ENCODE results near the gene TP63. TPM values are rescaled to one million over a fixed set of nuclear protein-coding genes. Genes with fewer than 3 reads are reported as not detected.
A peak's percentile ranks its signal among the peaks of the same experiment; 100 is the strongest.

TP63 gene
- total and polyA plus RNA-seq, 2 donors = 7.3 to 26.3 TPM

GRCh38 chr3:189797103-189797750 is 166.0 kb downstream of the TP63 start:
- Histone ChIP-seq H3K4me1 (ENCODE audit: insufficient read depth) (peaks cover 1% of the 10 kb centered on the region), H3K4me3 (ENCODE audit: low read depth, low read length) (no peak overlapping the region), H3K27ac (ENCODE audit: low read depth) (no peak overlapping the region), H3K36me3 (ENCODE audit: insufficient read depth) (no peaks in the 10 kb centered on the region)
- 63% methylated on average over 5 of the region's 5 CpGs for WGBS
- DNase-seq (ENCODE audit: extremely low spot score) = no peak

DNA sequence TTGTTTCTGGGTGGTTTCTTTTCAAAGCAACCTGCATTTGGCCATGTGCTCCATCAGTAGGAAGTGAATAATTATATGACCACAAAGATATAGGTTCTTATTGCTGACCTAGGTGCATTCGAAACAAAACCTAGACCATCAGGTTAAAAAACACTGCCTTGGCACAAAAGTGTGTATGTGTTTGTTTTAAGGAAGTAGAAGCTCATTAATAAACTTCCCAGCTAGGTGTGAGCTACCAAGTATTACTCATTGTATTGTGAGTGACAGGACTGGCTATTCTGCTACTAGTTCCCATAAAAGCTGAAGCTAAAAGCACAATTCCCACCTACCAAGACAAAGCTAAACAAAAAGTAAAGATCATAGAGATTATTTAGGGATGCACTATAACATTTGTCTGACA is 168.2 kb downstream of the TP63 start:
- peaks cover 1% of the 10 kb centered on the region for H3K4me1 ChIP-seq (ENCODE audit: insufficient read depth)
- no peak overlapping the region for H3K4me3 ChIP-seq (ENCODE audit: low read depth, low read length)
- no peak for DNase-seq (ENCODE audit: extremely low spot score)
- H3K36me3 ChIP-seq (ENCODE audit: insufficient read depth) = no peaks in the 10 kb centered on the region
- WGBS = 71% methylated on average over 1 of the region's 1 CpG
- no peak overlapping the region for H3K27ac ChIP-seq (ENCODE audit: low read depth)

DNA sequence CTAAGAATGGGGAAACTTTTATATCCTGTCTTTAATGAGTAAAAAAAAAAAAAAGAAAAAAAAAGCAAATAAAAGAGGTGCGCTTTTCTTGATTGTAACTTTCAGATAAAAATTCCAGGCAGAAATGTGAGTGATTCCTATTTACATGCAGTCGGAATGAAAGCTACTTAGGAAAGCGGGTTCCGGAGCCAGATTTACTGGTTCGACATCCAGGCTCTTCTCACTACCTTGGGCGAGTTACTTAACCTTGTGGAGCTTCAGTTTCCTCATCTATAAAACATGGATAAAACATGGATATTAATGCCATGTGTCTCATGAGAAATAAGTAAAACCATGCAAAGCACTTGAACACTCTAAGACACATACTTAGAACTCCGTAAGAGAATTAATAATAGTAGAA is 169.2 kb downstream of the TP63 start:
- WGBS = 89% methylated on average over 7 of the region's 7 CpGs
- H3K4me1 ChIP-seq (ENCODE audit: insufficient read depth) = peaks cover 1% of the 10 kb centered on the region

DNA sequence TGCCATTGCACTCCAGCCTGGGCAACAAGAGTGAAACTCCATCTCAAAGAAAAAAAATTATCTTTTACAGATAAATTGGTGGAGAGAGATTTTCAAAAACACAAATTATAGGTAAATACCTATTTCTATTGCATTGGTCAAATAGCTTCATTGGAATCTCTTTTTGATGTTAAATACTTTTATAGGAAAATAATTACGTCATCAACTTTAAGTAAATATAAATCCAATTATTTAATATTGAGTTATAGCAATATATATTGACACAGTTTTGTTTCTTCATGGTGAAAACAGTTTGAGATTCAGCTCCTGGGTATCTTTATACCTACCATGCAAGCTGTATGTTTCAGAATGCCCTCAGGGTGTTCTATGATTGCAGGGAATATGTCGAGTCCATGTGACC is 172.1 kb downstream of the TP63 start:
- no peaks in the 10 kb centered on the region for H3K36me3 ChIP-seq (ENCODE audit: insufficient read depth)
- H3K4me3 ChIP-seq (ENCODE audit: low read depth, low read length) = no peak overlapping the region
- no peak overlapping the region for H3K27ac ChIP-seq (ENCODE audit: low read depth)
- WGBS = 90% methylated on average over 2 of the region's 2 CpGs
- DNase-seq (ENCODE audit: extremely low spot score) = no peak
- no peaks in the 10 kb centered on the region for H3K4me1 ChIP-seq (ENCODE audit: insufficient read depth)

More for the DNA sequence above, 169.2 kb downstream of the TP63 start:
- Histone ChIP-seq H3K4me3 (ENCODE audit: low read depth, low read length) (no peak overlapping the region), H3K27ac (ENCODE audit: low read depth) (no peak overlapping the region), H3K36me3 (ENCODE audit: insufficient read depth) (no peaks in the 10 kb centered on the region)
- no peak for DNase-seq (ENCODE audit: extremely low spot score)

DNA sequence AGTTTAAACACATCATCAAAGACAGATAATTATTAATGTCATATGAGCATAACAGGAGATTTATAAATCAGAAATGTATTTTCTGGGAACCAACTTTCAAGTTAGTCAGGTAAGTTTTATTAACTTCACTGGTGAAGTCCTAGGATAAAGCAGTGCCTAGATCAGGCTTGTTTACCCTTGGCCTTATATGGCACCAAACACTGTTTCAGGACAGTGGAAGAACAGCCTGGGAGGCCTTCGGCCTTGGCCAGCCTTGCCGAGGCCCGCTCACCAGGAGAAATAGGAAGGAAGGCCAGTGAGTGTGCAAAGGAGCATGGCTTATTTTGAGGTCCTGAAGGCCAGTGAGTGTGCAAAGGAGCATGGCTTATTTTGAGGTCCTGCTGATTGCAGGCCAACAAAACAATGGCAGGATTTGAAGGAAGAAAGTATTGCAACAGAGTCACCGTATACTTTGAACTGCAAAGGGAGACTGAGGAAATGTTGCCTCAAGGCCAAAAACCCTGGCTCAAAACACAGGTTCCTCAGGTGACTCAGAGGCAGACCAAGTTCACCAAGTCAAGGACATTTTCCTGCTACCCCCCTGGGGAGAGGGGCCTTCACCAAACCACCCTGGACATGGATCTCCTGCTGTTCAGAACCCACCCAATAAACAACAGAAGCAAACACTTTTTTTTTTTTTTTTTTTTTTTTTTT is 174.3 kb downstream of the TP63 start:
- H3K36me3 ChIP-seq (ENCODE audit: insufficient read depth) = no peaks in the 10 kb centered on the region
- H3K4me3 ChIP-seq (ENCODE audit: low read depth, low read length) = no peak overlapping the region
- H3K4me1 ChIP-seq (ENCODE audit: insufficient read depth) = no peaks in the 10 kb centered on the region
- 72% methylated on average over 4 of the region's 4 CpGs for WGBS
- no peak for DNase-seq (ENCODE audit: extremely low spot score)
- no peak overlapping the region for H3K27ac ChIP-seq (ENCODE audit: low read depth)

GRCh38 chr3:189806171-189806951 is 175.2 kb downstream of the TP63 start:
- no peak for DNase-seq (ENCODE audit: extremely low spot score)
- WGBS = 42% methylated on average over 11 of the region's 11 CpGs
- H3K27ac ChIP-seq (ENCODE audit: low read depth) = no peak overlapping the region
- no peak overlapping the region for H3K4me3 ChIP-seq (ENCODE audit: low read depth, low read length)
- no peaks in the 10 kb centered on the region for H3K4me1 ChIP-seq (ENCODE audit: insufficient read depth)
- no peaks in the 10 kb centered on the region for H3K36me3 ChIP-seq (ENCODE audit: insufficient read depth)

- H3K27ac ChIP-seq (ENCODE audit: low read depth) = no peak overlapping the region
- DNase-seq (ENCODE audit: extremely low spot score) = no peak
- 91% methylated on average over 29 of the region's 29 CpGs for WGBS
- H3K4me3 ChIP-seq (ENCODE audit: low read depth, low read length) = no peak overlapping the region
- peaks cover 3% of the 10 kb centered on the region for H3K36me3 ChIP-seq (ENCODE audit: insufficient read depth)
- H3K4me1 ChIP-seq (ENCODE audit: insufficient read depth) = no peaks in the 10 kb centered on the region
These were observed 177.2 kb downstream of the TP63 start for GRCh38 chr3:189808246-189809007.

- H3K4me3 ChIP-seq (ENCODE audit: low read depth, low read length) = no peak overlapping the region
- no peak for DNase-seq (ENCODE audit: extremely low spot score)
- 26% methylated on average over 1 of the region's 1 CpG for WGBS
- no peaks in the 10 kb centered on the region for H3K4me1 ChIP-seq (ENCODE audit: insufficient read depth)
- no peak overlapping the region for H3K27ac ChIP-seq (ENCODE audit: low read depth)
- H3K36me3 ChIP-seq (ENCODE audit: insufficient read depth) = peaks cover 3% of the 10 kb centered on the region
These were observed 178.4 kb downstream of the TP63 start for GRCh38 chr3:189809583-189809982.

- 77% methylated on average over 5 of the region's 5 CpGs for WGBS
- Histone ChIP-seq H3K4me1 (ENCODE audit: insufficient read depth) (no peaks in the 10 kb centered on the region), H3K4me3 (ENCODE audit: low read depth, low read length) (no peak overlapping the region), H3K36me3 (ENCODE audit: insufficient read depth) (peaks cover 3% of the 10 kb centered on the region), H3K27ac (ENCODE audit: low read depth) (no peak overlapping the region)
- DNase-seq (ENCODE audit: extremely low spot score) = no peak
These were observed 181.7 kb downstream of the TP63 start for GRCh38 chr3:189812806-189813465.

- 43% methylated on average over 10 of the region's 10 CpGs for WGBS
- DNase-seq (ENCODE audit: extremely low spot score) = no peak
- Histone ChIP-seq H3K36me3 (ENCODE audit: insufficient read depth) (peaks cover 3% of the 10 kb centered on the region), H3K4me3 (ENCODE audit: low read depth, low read length) (no peak overlapping the region), H3K4me1 (ENCODE audit: insufficient read depth) (no peaks in the 10 kb centered on the region), H3K27ac (ENCODE audit: low read depth) (no peak overlapping the region)
These were observed 182.6 kb downstream of the TP63 start for GRCh38 chr3:189813647-189814240.

- no peaks in the 10 kb centered on the region for H3K36me3 ChIP-seq (ENCODE audit: insufficient read depth)
- H3K4me3 ChIP-seq (ENCODE audit: low read depth, low read length) = no peak overlapping the region
- H3K4me1 ChIP-seq (ENCODE audit: insufficient read depth) = no peaks in the 10 kb centered on the region
- 90% methylated on average over 2 of the region's 2 CpGs for WGBS
- no peak for DNase-seq (ENCODE audit: extremely low spot score)
- no peak overlapping the region for H3K27ac ChIP-seq (ENCODE audit: low read depth)
These were observed 189.2 kb downstream of the TP63 start for GRCh38 chr3:189820365-189820720.

GRCh38 chr3:189821262-189821661 is 190.1 kb downstream of the TP63 start:
- H3K4me1 ChIP-seq (ENCODE audit: insufficient read depth) = no peaks in the 10 kb centered on the region
- DNase-seq (ENCODE audit: extremely low spot score) = no peak
- H3K27ac ChIP-seq (ENCODE audit: low read depth) = no peak overlapping the region
- WGBS = 57% methylated on average over 4 of the region's 4 CpGs
- H3K36me3 ChIP-seq (ENCODE audit: insufficient read depth) = no peaks in the 10 kb centered on the region
- no peak overlapping the region for H3K4me3 ChIP-seq (ENCODE audit: low read depth, low read length)

- H3K36me3 ChIP-seq (ENCODE audit: insufficient read depth) = no peaks in the 10 kb centered on the region
- WGBS = 68% methylated on average over 3 of the region's 3 CpGs
- H3K4me1 ChIP-seq (ENCODE audit: insufficient read depth) = no peaks in the 10 kb centered on the region
- peak overlapping the region; percentile 10 for H3K27ac ChIP-seq (ENCODE audit: low read depth)
- no peak overlapping the region for H3K4me3 ChIP-seq (ENCODE audit: low read depth, low read length)
- no peak for DNase-seq (ENCODE audit: extremely low spot score)
These were observed 191.5 kb downstream of the TP63 start for GRCh38 chr3:189822726-189823125.
